Smooth muscle cell (in vitro differentiated cells): ENCODE data around the gene GRIN3B. TPM values are rescaled to one million over a fixed set of nuclear protein-coding genes. Genes with fewer than 3 reads are reported as not detected.

ENCODE experiments used
- DNase-seq: peaks from one replicate; lab custom pipeline; 2025; ENCODE audit not compliant: unreplicated experiment; lab: John Stamatoyannopoulos, UW
- H2AFZ ChIP-seq: fragments of 200-600 bp; sonication (generic); 2 replicates; pipeline ENCODE4 v1.6.0; 2016; ENCODE audit warnings: antibody characterized with exemption, low read depth, mild to moderate bottlenecking
- H3F3A ChIP-seq: fragments of 200-600 bp; sonication (generic); 2 replicates; pipeline ENCODE4 v1.6.0; 2017; ENCODE audit warnings: antibody characterized with exemption, low read depth
- H3K27ac ChIP-seq: fragments of 200-600 bp; sonication (generic); 2 replicates; pipeline ENCODE4 v1.5.1; 2016; ENCODE audit warnings: low read depth, mild to moderate bottlenecking
- H3K27me3 ChIP-seq: fragments of 200-600 bp; sonication (generic); 2 replicates; pipeline ENCODE4 v1.6.1; 2016; ENCODE audit warnings: low read depth, mild to moderate bottlenecking
- H3K36me3 ChIP-seq: fragments of 200-600 bp; sonication (generic); 2 replicates; pipeline ENCODE4 v1.5.1; 2016; ENCODE audit warnings: low read depth
- H3K4me1 ChIP-seq: fragments of 200-600 bp; sonication (generic); 2 replicates; pipeline ENCODE4 v1.5.1; 2016; ENCODE audit warnings: low read depth
- H3K4me2 ChIP-seq: fragments of 200-600 bp; sonication (generic); 2 replicates; pipeline ENCODE4 v1.6.0; 2016; ENCODE audit warnings: mild to moderate bottlenecking
- H3K4me3 ChIP-seq: fragments of 200-600 bp; sonication (generic); 2 replicates; pipeline ENCODE4 v1.5.1; 2016; ENCODE audit warnings: mild to moderate bottlenecking
- H3K79me2 ChIP-seq: fragments of 200-600 bp; sonication (generic); 2 replicates; pipeline ENCODE4 v1.6.0; 2016; ENCODE audit warnings: low read depth, mild to moderate bottlenecking
- H3K9ac ChIP-seq: fragments of 200-600 bp; sonication (generic); 2 replicates; pipeline ENCODE4 v1.6.0; 2016; ENCODE audit warnings: low read depth
- H3K9me3 ChIP-seq: fragments of 200-600 bp; sonication (generic); replicated peaks from 2 replicates; pipeline ENCODE4 v1.5.1; 2016; ENCODE audit warnings: low read depth
- H4K20me1 ChIP-seq: fragments of 200-600 bp; sonication (generic); 2 replicates; pipeline ENCODE4 v1.6.0; 2016; ENCODE audit warnings: low read depth
- WGBS: methylation state at CpG from one replicate; pipeline ENCODE4 v1.1.7; 2016; ENCODE audit warnings: low lambda C conversion rate; 5-methylcytosine and 5-hydroxymethylcytosine counted together
- polyA plus RNA-seq: library from polyadenylated mRNA; unstranded; fragments of >200 nt; fragmentation: Nextera tagmentation; extraction: Ambion mirVana; gene quantifications from 2 replicates; pipeline ENCODE4 v1.2.1, GENCODE V29; 2016
- total RNA-seq: library from RNA; depleted of rRNA; stranded (reverse); fragments of >200 nt; gene quantifications from 2 replicates; pipeline ENCODE4 v1.2.3, GENCODE V29; 2014
- TF ChIP-seq, protein P1 (sequence below): fragments of 200-600 bp; sonication (generic); IDR thresholded peaks from 2 replicates; pipeline ENCODE4 v1.5.1; 2017; ENCODE audit warnings: borderline replicate concordance, mild to moderate bottlenecking, antibody characterized with exemption; ENCODE audit not compliant: insufficient read depth, poor library complexity, severe bottlenecking

Gene GRIN3B
- total and polyA plus RNA-seq, 2 experiments from 2014 or later: 1.2 to 12.6 TPM

DNA sequence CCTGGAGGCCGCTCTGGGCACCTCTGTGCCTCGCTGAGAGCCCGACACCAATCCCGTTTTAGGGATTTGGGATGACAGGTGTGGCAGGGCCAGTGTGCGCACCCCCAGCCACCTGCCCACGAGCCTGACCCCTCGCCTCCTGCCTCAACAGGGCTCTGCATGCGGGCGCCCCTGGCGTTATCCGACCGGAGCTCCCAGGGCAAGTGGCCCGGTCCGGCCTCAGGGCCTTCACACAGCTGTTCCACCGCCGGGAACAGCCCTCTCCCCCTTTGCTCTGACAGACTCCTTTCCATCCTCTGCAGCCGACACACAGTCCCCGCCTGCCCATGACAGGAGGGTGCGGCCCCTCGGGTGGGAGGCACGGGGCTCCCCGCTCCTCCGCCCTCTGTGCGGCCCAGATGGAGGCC lies 23.2 kb upstream of the GRIN3B start:
- no peak for DNase-seq
- TF ChIP-seq, protein P1, sequence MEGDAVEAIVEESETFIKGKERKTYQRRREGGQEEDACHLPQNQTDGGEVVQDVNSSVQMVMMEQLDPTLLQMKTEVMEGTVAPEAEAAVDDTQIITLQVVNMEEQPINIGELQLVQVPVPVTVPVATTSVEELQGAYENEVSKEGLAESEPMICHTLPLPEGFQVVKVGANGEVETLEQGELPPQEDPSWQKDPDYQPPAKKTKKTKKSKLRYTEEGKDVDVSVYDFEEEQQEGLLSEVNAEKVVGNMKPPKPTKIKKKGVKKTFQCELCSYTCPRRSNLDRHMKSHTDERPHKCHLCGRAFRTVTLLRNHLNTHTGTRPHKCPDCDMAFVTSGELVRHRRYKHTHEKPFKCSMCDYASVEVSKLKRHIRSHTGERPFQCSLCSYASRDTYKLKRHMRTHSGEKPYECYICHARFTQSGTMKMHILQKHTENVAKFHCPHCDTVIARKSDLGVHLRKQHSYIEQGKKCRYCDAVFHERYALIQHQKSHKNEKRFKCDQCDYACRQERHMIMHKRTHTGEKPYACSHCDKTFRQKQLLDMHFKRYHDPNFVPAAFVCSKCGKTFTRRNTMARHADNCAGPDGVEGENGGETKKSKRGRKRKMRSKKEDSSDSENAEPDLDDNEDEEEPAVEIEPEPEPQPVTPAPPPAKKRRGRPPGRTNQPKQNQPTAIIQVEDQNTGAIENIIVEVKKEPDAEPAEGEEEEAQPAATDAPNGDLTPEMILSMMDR: no peak
- WGBS: 87% methylated on average over 24 of the region's 24 CpGs

DNA sequence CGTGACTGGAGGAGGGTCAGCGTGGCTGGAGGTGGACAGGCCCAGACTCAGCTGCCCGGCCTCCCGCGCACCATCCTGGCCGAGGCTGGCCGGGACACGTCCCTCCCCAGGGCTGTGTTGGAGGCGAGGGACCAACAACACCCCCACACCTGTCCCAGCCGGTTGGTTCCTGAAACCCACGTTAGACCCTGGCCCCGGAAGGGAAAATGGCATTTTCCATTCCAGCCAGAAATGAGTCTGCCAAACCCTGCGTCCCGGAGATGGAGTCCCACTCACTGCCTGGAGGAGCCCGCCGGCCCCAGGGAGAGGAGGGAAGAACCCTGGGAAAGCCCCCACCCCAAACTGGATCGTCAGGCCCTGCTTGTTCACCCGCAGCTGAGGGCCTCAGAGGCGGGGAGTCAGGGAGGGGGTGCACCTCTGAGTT lies 20.9 kb upstream of the GRIN3B start:
- DNase-seq: no peak
- H3K79me2 ChIP-seq: peaks cover under 1% of the 10 kb centered on the region
- 66% methylated on average over 17 of the region's 19 CpGs for WGBS
- no peak overlapping the region for H2AFZ ChIP-seq
- H3K9me3 ChIP-seq: no peaks in the 10 kb centered on the region
- no peaks in the 10 kb centered on the region for H3K27me3 ChIP-seq
- peak overlapping the region; percentile 61 for H3K4me2 ChIP-seq
- H4K20me1 ChIP-seq: no peaks in the 10 kb centered on the region
- peak overlapping the region; percentile 74 for H3K27ac ChIP-seq
- H3K4me1 ChIP-seq: peaks cover 21% of the 10 kb centered on the region
- peaks cover 17% of the 10 kb centered on the region for H3F3A ChIP-seq
- TF ChIP-seq, protein P1: no peak
- no peak overlapping the region for H3K4me3 ChIP-seq
- no peaks in the 10 kb centered on the region for H3K36me3 ChIP-seq
- no peak overlapping the region for H3K9ac ChIP-seq

More for the DNA sequence above, 23.2 kb upstream of the GRIN3B start:
- no peak overlapping the region for H3K27ac ChIP-seq
- H3K27me3 ChIP-seq: no peaks in the 10 kb centered on the region
- no peaks in the 10 kb centered on the region for H3K9me3 ChIP-seq
- H3F3A ChIP-seq: peaks cover 17% of the 10 kb centered on the region
- H3K79me2 ChIP-seq: peaks cover 4% of the 10 kb centered on the region
- peaks cover 3% of the 10 kb centered on the region for H4K20me1 ChIP-seq
- H3K9ac ChIP-seq: no peak overlapping the region
- no peak overlapping the region for H3K4me3 ChIP-seq
- H3K4me1 ChIP-seq: peaks cover 15% of the 10 kb centered on the region
- H3K36me3 ChIP-seq: no peaks in the 10 kb centered on the region
- H3K4me2 ChIP-seq: no peak overlapping the region
- no peak overlapping the region for H2AFZ ChIP-seq

DNA sequence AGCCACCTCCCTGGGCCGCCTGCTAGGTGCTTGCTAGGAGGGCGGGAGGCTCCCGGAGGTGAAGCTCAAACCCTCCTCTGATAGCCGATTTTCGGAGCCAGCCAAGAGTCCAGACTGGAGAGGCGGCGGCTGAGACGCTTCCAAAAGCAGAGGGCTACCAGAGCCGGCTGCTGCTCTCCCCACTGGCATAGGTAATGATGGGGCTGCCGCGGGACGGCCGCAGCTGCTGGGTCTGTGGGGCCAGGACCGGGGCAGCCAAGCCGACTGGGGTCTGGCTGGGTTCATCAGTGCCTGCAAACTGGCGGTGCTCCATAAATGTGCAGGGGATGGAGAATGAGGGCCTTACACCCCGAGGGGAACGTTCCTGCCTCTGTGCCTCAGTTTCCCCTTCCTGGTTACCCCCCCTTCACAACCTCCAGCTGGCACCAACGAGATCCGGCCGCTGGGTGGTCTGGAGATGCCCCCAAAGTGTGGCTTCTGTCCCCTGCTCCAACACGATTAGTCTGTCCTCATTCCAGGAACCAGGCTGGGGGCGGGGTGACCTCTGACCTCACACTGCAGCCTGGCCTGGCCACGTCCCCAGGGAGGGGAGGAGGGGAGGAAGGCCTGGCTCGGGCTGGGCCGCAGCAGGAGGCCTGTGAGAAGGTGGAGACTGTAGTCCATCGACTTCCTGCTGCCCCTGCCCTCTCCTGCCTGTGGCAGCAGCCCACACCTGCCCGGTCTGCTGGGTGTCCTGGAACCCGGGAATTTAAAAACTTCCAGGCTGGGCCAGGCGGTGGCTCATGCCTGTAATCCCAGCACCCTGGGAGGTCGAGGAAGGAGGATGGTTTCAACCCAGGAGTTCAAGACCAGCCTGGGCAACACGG lies 19.9 kb upstream of the GRIN3B start:
- H3K9me3 ChIP-seq: no peaks in the 10 kb centered on the region
- H3K27ac ChIP-seq: no peak overlapping the region
- H2AFZ ChIP-seq: no peak overlapping the region
- H3F3A ChIP-seq: peaks cover 17% of the 10 kb centered on the region
- no peak for DNase-seq
- peaks cover 10% of the 10 kb centered on the region for H3K79me2 ChIP-seq
- H4K20me1 ChIP-seq: peaks cover 7% of the 10 kb centered on the region
- no peak overlapping the region for H3K9ac ChIP-seq
- H3K27me3 ChIP-seq: no peaks in the 10 kb centered on the region
- H3K4me3 ChIP-seq: no peak overlapping the region
- H3K36me3 ChIP-seq: no peaks in the 10 kb centered on the region
- TF ChIP-seq, protein P1: no peak
- peak overlapping the region; percentile 36 for H3K4me2 ChIP-seq
- peaks cover 27% of the 10 kb centered on the region for H3K4me1 ChIP-seq
- WGBS: 51% methylated on average over 32 of the region's 32 CpGs
